GM19463 (cell line): ENCODE measurements around the gene NSUN6.

Experiments used
- ATAC-seq: cut with Tn5 transposase; IDR thresholded peaks from one replicate; pipeline ENCODE4 v1.9.1; 2021; ENCODE audit warnings: mild to moderate bottlenecking, moderate library complexity; ENCODE audit not compliant: unreplicated experiment

NSUN6 gene

DNA sequence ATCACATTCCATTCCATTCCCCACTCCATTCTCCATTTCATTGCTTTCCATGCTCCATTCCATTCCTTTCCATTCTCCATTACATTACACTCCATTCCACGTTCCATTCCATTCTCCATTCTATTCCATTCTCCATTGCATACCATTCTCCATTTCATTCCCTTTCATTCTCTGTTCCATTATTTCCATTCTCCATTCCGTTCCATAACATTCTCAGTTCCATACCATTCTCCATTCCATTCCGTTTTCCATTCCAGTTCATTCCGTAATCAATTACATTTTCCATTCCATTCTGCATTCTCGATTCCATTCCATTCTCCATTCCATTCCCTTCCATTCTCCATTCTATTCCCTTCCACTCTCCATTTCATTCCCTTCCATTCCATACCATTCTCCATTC is 86.4 kb downstream of the NSUN6 start:
- ATAC-seq, result no peak

DNA sequence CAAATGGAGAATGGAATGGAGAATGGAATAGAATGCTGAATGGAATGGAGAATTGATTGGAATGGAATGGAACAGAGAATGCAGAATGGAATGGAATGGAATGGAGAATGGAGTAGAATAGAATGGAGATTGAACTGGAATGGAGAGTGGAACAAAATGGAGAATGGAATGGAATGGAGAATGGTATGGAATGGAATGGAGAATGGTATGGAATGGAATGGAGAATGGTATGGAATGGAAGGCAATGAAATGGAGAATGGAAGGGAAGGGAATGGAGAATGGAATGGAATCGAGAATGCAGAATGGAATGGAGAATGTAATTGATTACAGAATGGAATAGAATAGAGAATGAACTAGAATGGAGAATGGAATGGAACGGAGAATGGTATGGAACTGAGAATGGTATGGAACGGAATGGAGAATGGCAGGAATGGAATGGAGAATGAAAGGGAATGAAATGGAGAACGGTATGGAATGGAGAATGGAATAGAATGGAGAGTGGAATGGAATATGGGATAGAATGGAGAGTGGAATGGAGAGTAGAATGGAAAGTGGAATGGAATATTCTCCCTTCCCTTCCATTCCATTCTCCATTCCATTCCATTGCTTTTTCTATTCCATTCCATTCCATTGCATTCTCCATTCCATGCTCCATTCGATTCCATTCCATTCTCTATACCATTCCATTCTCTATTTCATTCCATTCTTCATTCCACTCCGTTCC is 88.2 kb downstream of the NSUN6 start:
- no peak for ATAC-seq

DNA sequence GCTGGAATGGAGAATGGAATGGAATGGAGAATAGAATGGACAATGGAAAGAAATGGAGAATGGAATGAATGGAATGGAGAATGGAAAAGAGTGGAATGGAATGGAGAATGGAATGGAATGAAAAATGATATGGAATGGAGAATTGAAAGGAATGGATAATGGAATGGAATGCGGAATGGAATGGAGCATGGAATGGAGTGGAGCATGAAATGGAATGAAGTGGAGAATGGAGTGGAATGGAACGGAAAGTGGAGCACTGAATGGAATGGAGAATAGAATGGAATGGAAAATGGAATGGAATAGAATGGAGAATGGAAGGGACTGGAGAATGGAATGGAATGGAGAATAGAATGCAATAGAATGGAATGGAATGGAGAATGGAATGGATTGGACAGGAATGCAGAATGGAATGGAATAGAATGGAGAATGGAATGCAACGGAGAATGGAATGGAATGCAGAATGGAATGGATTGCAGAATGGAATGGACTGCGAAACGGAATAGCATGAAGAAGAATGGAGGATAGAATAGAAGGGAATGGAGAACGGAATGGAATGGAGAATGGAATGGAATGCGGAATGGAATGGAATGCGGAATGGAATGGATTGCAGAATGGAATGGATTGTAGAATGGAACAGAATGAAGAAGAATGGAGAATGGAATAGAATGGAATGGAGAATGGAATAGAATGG is 89.4 kb downstream of the NSUN6 start:
- ATAC-seq, result no peak

GRCh38 chr10:18557960-18558359 is 93.4 kb downstream of the NSUN6 start:
- no peak for ATAC-seq

DNA sequence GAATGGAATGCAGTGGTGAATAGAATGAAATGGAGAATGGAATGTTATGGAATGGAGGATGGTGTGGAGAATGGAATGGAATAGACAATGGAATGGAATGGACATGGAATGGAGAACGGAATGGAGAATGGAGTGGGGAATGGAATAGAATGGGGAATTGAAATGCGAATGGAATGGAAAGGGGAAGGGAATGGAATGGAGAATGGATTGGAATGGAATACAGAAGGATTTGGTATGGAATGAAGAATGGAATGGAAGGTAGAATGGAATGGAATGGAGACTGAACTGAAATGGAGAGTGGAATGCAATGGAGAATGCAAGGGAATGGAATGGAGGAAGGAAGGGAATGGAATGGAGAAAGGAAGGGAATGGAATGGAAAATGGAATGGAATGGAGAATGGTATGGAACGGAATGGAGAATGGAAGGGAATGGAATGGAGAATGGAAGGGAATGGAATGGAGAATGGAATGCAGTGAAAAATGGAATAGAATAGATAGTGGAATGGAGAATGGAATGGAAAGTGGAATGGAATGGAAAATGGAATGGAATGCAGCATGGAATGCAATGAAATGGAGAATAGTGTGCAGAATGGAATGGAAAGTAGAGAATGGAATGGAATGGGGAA is 94.8 kb downstream of the NSUN6 start:
- ATAC-seq, result no peak

DNA sequence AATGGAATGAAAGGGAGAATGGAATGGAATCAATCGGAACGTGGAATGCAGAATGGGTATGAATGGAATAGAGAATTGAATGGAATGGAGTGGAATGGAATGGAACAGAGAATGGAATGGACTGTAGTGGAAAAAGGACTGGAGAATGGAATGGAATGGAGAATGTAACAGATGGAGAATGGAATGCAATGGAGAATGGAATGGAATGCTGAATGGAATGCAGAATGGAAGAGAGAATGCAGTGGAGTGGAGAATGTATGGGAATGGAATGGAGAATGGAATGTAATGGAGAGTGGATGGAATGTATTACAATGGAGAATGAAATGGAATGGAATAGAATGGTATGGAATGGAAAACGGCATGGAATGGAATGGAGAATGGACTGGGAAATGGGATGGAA is 96.9 kb downstream of the NSUN6 start:
- no peak for ATAC-seq

- no peak for ATAC-seq
These were observed 99.9 kb downstream of the NSUN6 start for GRCh38 chr10:18551473-18551872.

GRCh38 chr10:18549105-18549504 is 102.3 kb downstream of the NSUN6 start:
- no peak for ATAC-seq

DNA sequence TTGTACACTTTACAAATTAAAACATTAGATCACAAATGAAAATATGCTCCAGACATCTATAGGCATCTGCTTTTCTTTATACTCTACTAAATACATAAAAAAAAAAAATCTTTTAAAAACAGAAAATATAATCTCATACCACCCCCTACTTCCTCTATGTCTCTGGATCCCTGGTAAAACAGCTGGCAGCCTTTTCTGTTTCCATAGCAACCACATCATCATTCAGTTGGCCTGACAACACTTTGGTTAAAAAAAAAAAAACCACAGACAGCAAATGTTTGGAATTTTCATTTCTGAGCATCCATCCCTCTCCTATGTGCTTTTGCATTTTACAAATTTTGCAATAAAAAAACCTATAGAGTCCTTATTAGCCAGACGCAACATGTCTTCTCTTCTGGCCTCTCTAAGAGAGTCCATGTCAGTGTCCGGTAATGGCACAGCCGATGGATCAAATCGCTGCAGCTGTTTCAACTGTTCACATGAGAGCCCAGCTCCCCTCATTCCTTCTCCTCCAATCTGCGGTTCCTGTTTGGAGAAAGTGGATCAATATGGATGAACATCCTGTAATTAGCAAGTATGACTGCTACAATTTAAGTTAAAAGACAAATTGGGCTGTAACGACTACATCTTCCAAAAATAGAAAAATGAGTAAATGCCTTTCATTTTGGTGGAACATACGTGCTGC is 105.6 kb downstream of the NSUN6 start:
- ATAC-seq, result no peak

GRCh38 chr10:18542832-18543231 is 108.6 kb downstream of the NSUN6 start:
- no peak for ATAC-seq

DNA sequence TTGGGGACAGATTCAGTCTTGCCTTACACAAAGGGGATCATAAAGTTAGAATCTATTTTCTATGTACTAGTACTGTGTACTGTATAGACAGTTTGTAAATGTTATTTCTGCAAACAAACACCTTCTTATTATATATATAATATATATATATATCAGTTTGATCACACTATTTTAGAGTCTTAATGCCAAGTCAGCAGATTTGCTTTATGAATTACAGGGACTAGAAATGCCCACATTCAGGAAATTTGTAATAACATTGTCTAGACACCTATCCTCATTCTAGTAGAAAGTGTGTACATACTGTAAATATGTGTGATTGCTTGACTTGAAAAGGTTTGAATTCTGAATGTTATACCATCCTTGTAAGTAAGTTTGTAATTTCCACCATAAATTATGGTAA is 111.2 kb downstream of the NSUN6 start:
- no peak for ATAC-seq

DNA sequence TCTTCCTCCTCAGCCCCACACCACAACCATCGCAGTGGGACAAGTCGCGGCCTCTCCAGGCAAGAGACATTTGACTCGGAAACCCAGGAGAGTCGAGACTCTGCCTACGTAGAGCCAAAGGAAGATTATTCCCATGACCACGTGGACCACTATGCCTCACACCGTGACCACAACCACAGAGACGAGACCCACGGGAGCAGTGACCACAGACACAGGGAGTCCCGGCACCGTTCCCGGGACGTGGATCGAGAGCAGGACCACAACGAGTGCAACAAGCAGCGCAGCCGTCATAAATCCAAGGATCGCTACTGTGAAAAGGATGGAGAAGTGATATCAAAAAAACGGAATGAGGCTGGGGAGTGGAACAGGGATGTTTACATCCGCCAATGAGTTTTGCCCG is 112.1 kb downstream of the NSUN6 start:
- no peak for ATAC-seq

- no peak for ATAC-seq
These were observed 117.5 kb downstream of the NSUN6 start for GRCh38 chr10:18533896-18534295.

DNA sequence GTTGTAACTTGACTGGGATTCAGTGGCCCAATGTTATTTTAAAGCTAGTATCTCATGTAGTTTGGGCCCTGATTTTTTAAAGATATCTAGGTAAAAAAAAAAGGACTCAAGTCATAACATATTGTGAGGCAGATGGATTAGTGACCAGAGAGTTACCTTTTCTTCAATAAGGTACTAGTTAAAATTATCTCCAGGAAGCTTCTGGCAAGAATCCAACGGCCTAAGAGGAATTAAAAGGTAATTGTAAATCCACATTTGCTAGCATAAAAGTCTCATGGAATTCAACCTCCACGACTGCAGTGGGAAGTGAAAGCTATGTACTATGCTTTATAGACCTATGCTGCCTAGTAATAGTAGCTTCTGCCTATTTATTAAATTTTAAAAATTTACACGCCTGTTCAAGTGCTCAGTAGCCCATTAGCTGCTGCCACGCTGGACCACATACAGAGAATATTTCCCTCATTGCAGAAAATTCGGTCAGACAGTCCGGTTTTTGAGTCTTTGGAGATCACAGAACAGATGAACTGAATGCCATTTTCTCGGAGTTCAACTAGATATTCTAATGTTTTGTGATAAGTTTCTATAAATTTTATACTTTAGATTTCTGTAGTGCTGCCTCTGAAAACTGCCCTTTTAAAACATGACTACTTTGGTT is 118.4 kb downstream of the NSUN6 start:
- ATAC-seq, result no peak

DNA sequence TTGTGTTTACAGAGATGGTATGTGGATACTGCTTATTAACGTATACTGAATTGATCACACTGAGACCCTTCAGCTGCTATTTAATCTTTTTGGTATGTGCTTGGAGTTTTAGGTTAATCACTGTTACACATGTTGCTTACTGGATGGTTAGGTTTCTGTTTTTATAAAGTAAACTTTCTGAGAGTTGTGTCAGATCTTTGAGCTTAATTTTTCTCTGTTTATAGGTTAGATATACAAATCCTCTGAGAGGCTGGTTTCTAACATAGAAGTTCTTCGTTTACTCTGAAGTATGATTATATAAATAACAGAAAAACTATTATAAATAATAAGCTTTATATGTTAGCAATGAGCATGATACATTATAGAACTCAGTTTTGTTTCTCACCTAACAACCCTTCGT is 123.1 kb downstream of the NSUN6 start:
- no peak for ATAC-seq

- no peak for ATAC-seq
These were observed 123.7 kb downstream of the NSUN6 start for GRCh38 chr10:18527687-18528086.

DNA sequence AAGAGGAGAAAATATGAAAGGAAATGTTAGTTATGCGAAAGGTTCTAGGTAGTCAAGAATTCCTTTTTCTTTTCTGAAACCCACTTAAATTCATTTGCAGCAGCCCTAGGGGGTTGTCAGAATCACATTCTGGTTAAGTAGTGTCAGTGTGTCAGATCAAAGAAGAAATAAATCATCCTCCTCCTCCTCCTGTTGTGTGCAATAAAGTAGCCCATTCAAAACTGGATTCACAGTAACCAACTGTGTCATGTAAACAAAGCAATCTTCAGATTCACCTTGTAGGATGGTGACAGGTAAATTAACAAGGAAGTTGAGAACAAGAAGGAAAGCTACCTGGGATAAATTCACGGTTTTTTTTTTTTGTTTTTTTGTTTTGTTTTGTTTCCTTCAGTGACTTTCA is 127.5 kb downstream of the NSUN6 start:
- ATAC-seq, result no peak

- no peak for ATAC-seq
These were observed 128.4 kb downstream of the NSUN6 start for GRCh38 chr10:18523025-18523424.

- ATAC-seq, result no peak
These were observed 134.5 kb downstream of the NSUN6 start for GRCh38 chr10:18516851-18517250.

DNA sequence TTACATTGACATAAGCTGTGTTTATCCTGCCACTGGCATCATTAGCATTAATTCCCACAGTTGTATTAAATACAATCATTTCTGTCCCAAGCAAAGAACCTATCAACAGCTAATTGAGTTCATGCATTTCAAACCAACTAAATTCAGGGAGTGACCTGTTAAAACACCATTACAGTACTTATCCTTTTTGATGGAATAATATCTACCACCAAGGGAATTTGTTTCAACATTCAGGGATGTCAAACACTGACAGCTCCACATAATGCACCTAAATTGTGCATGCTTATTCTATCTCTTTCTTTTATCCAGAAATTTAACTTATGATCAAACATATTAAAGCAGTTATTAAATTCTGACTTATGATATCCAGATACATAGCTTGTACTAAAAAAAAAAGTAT is 136.8 kb downstream of the NSUN6 start:
- no peak for ATAC-seq

DNA sequence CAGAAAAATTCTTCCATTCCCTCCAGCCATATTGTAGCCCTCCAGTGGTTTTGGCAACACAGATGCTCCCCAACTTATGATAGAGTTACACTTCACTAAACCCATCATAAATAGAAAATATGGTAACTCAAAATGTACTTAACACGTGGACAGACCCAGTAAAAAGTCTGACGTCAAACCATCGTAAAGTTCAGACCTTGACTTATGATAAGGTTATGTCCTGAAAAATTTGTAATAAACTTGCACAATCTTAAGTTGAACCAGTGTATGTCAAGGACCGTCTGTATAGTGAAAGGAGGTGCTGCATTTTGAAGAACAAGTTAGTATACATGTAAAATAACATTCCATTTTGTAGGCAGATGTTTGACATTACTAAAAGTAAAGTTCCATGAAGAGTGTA is 142.8 kb downstream of the NSUN6 start:
- no peak for ATAC-seq
